HG02678 (cell line): Measurements from ENCODE around the gene CES1.
"Not testable (repeated sequence)": the region's sequence is repeated elsewhere in the genome, so short reads cannot be mapped to it uniquely, and the experiment has no call there.

ENCODE experiments used
- ATAC-seq: cut with Tn5 transposase; IDR thresholded peaks from one replicate; pipeline ENCODE4 v1.9.1; 2021; ENCODE audit warnings: mild to moderate bottlenecking, moderate library complexity; ENCODE audit not compliant: unreplicated experiment

CES1 gene

DNA sequence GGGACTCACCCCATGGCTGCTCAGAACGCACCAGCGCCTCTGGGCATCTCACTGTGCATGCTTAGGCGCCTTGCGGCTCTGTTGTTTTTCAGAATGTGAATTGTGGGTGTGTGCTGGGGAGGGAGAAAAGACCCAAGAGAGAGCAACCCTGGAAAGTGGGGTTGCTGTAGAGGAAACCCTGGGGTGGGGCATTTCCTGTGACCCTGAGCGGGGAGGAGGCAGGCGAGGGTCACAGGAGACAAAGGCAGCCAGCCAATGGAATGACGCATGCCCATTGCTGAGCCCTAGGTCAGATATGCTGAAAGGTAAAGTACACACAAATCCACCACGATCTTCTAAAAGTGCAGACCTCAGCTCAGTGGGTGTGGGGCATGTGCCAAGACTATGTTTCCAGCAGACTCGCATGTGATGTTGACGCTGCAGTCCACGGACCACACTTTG is 39.9 kb downstream of the CES1 start:
- not testable (repeated sequence) for ATAC-seq

DNA sequence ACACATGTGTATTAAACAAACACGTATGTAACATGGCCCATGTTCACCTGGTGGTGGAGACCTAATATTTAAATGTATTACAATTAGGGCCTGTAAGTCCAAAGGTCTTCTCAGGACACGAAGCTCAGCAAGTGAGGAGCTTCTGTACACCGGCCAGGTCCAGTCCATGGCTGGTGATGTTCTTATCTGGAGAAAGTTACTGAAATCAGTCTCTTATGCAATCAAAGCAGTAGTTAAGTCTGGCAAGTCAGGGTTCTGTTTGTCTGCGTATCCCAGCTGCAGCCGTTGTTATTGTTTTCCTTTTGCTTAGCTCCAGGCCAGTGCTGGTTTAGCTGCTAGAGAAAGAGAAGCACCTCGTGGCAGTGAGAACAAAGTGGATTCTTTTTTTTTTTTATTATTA is 41.4 kb downstream of the CES1 start:
- ATAC-seq, result not testable (repeated sequence)

DNA sequence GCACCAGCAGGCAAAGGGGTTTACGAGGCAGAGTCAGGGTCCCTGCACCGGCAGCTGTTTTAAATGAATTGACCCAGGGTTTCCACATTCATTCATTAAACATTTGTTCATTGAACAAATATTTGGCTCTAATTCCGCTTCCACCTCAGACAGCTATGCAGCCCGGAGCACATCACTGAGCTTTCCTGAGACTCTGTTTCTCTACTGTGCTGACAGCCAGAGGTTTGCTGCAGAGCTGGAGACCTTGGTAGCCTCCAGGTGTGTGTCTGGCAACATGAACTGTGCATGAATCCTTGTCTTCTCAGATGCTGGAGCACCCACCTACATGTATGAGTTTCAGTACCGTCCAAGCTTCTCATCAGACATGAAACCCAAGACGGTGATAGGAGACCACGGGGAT is 42.7 kb downstream of the CES1 start:
- ATAC-seq, result not testable (repeated sequence)

DNA sequence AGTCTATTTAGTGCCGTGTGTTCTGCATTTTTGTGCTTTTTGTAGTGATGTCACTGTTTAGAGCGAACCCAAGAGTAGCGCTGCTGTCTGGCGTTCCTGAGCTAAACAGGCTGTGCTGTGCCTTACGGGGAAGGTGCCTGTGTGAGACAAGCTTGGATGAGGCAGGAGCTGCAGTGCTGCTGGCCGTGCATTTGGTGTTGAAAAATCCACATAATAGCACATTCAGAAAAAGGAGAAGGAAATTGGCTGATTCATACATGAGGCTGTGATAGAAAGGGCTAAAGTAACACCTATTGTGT is 50.2 kb downstream of the CES1 start:
- ATAC-seq, result not testable (repeated sequence)

DNA sequence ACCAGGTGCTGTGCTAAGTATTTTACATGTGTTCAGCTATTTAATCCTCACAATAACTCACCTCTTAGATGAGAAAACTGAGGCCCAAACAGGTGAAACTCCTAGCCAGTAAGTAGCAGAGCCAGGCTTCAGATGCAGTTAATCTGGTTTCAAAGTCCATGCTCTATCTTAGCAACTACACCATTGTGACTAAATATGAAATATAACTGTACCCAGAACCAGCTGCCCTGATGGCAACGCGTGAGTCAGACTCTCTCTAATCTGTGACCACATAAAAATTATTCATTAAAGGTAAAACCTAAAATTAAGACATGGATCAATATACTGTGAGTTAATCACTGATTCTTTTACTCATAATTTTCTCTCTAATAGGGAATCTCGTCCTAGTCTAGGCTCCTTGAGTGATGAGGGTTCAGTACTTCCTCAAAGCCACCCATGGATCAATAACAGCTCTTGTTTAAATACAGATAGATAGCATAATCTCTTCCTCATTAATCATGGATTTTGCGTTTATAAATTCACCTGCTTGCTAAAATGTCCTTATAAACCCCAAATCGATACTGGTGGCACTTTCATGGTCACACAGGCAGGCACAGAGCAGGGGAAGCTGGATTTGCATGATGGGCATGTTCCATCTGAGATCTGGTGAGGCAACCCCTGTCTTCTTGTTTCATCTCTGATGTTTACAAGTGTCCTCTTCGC is 50.7 kb downstream of the CES1 start:
- ATAC-seq, result not testable (repeated sequence)

DNA sequence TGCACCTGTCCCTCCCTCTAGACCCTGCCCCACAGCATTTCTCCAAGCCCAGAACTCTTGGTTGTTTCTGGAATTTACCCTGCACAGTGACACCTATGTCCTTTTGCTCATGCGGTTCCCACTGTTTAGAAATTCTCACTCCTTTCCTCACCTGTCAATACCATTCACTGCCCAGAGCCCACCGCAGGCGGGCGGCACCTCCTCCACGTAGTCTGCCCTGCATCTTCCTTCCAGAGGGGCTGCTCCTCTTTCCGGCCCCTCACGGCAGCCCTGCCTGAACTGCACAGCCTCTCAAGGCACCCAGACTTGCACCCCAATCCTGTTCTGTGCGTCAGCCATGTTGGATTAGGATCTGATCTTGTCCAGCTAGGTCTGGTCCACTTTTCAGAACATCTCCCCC is 51.4 kb downstream of the CES1 start:
- not testable (repeated sequence) for ATAC-seq

DNA sequence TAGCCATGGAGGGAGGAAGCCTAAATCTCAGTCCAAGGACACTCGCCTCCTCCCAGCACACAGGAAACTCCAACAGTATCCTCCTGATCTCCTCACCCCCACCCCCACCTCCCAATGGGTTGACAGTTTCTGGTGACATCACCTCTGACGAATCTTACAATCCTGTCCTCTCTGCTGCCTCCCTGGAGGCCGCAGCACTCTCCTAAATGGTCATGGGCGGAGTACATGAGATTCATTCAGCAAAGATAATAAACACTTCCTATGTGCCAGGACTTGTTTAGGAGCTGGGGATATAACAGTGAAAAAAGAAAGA is 52.8 kb downstream of the CES1 start:
- not testable (repeated sequence) for ATAC-seq

DNA sequence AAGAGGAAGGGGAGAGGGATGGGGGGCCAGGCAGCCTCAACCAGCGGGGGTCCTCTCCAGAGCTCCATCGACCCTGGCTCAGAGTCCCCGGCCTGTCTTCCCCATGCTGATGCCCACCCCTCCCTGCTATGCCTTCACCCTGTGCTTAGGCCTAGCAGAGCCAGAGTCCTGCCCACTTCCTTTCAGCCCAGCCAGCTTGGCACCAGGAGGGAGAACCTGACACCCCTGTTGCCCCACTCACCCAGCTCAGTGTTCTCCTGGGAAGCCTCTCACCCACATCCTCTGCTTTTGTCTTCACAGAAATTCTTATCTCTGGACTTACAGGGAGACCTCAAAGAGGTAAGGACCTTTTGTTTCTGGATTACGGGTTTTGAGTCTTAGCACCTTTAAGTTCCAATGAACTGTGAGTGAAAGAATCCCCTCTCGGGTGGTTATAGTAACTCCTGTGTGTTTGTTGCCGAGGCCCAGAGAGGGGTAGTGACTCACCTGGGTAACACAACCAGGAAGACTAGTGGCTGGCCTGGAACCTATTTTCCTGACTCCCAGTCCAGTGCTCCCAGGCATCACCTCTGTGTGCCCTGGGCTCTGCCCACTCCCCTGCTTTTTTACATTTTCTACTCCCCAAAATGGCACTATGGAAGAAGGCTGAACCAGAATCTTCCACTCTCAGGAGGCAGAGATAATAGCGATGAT is 53.3 kb downstream of the CES1 start:
- no peak for ATAC-seq

DNA sequence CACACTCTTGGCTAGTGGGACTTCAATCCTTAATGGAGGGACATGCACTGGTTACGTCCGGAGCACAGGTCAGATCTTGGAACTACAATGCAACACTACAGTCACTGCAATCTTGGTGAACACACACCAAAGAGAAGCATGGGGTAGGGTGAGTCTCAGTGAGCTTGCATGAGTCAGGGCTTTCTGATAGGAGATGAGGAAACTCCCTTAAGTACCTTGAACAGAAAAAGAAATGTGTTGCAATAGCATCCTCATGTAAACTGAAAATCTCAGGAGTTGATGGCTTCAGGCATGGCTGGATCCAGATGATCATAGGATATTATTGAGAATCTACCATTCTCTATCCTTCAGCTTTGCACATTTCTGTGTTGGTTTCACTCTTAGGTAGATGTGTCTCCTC is 54.1 kb downstream of the CES1 start:
- ATAC-seq, result no peak

DNA sequence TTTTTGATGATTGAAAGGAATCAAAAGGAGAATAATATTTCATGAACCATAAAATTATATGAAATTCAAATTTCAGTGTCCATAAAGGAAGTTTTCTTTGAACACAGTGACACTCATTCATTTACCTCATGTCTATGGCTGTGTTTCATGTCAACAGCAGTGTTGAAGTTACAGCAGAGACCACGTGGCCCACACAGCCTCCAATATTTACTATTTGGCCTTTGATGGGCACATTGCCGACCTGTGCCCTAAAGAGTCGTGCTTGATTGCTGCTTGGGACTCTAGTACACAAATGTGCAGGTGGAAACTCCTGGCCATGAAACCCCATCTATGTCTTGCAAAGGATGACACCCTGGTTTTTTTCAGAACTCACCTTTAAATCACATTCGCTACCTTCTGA is 57.0 kb downstream of the CES1 start:
- ATAC-seq, result no peak

DNA sequence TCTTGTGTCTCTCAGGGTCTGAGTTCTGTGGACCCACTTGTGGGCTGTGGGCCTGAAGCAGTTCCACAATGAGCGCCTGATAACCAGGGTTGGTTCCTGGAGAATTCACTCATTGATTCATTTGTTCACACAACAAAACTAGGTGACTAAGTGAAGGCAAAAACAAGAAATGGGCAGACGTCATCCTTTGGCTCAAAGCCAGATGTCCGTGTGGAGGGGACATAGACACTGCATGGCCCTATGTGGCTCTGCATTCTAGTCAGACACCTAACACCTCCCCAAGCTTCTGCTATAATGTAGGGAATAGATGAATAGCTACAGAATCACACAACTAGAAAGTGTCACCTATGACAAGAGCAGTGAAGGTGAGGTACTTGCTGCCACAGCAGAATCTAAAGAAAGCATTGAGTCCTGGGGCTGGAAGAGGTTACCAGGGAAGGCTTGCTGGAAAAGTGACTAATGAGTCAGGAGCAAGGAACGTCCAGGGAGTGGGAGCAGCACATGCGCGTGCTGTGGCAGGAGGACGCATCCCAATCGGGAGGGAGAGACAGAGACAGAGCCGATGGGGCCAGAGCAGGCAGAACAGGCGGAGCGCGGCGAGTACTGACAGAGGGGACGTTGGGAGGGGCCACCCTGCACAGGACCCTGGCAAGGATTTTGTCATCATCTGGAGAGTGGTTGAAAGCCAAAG is 58.9 kb downstream of the CES1 start:
- no peak for ATAC-seq

DNA sequence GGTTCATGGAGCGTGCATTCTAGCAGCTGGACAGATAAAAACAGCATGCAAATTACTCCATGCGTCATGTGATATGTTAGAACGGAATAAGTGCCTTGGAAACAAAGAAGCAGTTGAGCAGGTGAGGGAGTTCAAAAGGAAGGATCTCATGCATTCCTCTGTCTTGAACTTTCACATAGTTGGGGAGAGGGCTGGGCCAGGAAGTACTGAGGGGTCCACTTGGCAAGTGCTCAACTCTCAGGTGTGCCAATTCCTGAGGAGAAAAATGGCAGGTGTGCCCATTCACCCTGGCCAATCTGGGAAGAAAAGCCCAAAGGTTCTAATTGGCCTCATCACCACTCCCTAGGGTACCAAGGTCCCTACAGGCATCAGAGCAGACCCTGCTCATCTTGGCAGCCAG is 67.7 kb downstream of the CES1 start:
- no peak for ATAC-seq

DNA sequence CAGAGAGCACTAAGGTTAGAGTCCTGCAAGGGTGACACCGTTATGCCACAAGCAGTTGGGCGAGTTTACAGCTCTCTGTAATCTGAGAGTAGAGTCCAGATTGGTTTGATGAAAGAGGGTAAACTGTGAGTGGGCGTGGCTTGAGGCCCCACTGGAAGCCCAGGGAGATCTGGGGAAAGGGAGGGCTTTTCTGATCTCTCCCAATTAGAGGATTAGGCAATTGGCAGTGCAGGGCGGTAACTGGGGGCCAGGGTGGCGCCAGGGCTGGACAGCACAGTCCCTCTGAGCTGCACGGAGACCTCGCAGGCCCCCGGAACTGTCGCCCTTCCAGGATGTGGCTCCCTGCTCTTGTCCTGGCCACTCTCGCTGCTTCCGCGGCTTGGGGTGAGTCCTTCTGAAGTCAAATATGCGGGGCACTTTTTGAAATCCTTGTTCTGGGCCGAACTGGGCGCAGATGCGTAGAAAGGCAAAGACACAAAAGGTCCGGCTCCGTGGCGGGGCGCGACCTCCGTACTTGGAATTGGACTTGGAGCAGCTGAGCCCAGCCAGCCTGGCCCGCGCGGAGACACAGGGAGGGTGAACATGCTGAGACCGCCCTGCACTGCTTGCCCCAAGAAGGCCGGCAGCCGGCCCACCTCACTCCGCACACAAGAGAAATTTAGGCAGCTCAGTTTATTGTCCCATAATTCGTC is 72.4 kb downstream of the CES1 start:
- ATAC-seq, result no peak

DNA sequence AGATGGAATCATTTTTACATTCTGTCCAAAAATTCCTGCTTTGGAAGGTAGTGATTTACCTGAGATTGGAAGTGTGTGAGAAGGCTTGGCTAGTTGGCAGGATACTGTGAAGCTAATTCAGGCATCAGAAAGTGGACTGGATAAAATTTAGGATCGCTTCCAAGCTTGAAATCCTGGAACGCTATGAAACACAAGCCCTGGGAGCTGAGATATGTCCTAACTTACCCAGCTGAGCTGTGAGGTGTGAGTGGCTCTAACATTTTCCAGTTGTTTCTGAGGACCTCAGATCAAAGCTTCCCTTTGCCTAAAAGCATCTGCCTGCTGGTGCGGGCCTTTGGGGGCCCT is 73.0 kb downstream of the CES1 start:
- ATAC-seq, result not testable (repeated sequence)

DNA sequence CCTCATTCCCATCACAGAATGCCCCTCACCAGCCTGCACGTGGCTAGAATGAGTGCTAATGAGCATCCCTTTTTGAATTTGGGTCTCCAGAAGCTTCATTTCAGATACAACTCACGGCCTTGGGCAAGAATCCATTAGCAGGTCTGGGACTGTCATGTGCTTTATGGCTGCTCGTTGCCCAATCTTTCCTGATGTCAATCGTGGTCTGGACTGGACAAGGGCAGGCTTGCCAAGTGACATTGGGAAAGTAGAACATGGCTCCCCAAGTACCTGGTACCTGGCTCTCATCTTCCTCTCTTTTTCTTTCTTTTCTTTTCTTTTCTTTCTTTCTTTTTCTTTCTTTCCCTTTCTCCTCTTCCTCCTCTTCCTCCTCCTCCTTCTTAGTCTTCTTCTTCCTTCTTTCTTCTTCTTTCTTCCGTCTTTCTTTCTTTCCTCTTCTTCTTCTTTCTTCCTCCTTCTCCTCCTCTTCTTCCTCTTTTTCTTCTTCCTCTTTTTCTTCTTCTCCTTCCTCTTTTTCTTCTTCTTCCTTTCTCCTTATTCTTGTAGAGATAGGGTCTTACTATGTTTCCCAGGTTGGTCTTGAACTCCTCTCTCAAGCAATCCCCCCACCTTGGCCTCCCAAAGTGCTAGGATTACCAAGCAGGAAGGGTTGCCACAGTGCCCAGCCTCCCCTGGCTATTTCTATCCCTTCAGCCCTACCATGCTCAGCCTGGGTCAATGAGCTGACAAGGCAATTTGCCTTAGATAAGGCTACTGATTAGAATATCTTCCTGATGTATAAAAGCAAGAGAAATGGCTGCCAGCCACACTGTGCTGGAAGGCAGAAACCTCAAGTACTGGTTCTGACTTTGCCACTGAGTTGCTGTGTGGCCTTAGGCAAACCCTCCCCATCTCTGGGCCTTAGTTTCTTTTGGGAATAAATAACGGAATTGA is 75.0 kb downstream of the CES1 start:
- not testable (repeated sequence) for ATAC-seq

DNA sequence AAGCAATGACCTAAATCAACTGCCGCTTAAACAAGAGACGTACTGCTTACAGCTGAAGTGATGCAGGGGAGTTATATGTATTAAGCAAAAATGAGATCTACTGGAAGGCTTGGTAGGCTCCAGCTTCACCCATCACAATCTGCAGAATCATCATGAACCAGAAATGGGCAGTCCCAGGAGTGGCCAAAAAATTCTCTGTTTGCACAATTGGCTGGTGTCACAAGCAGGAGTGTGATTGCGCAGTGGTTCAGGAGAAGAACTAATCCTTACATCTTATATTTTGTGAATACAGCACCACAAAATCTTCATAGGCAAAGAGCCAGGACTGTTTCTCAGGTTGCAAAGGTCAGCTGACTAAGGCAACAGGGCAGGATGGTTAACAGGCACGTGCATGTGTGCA is 75.9 kb downstream of the CES1 start:
- ATAC-seq, result no peak

DNA sequence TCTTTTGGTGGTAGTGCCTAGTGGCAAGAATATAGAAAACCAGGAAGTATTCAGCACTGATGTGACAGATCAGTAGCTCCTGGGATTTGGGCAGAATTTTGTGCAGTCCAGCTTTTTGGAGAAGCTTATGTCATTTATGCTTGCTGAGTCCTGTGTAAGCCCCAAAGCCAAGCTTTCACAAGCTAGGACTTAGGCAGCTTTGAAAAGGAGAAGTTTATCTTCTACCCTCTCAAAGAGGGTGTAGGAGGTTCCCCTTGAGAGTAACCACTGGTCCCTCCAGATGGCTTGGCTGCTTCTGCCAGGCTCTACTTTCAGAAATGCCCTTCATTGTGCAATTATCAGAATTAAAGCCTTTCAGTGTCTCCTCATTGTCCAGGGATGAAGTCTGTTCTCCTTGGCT is 78.8 kb downstream of the CES1 start:
- ATAC-seq, result no peak

DNA sequence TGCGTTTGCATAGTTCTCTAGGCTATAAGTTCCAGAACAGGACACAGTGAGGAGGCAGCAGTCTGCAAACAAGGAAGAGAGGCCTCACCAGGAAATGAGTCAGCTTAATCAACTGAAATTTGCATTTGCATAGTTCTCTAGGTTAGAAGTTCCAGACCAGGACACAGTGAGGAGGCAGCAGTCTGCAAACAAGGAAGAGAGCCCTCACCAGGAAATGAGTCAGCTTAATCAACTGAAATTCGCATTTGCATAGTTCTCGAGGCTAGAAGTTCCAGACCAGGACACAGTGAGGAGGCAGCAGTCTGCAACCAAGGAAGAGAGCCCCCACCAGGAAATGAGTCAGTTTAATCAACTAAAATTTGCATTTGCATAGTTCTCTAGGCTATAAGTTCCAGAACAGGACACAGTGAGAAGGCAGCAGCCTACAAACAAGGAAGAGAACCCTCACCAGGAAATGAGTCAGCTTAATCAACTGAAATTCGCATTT is 79.7 kb downstream of the CES1 start:
- not testable (repeated sequence) for ATAC-seq
